NCI-H2196 (cell line): ENCODE results near the gene TEX261.

Experiments used
- DNase-seq: peaks from one replicate; lab custom pipeline; 2025; ENCODE audit not compliant: unreplicated experiment; lab: John Stamatoyannopoulos, UW

Gene TEX261

DNA sequence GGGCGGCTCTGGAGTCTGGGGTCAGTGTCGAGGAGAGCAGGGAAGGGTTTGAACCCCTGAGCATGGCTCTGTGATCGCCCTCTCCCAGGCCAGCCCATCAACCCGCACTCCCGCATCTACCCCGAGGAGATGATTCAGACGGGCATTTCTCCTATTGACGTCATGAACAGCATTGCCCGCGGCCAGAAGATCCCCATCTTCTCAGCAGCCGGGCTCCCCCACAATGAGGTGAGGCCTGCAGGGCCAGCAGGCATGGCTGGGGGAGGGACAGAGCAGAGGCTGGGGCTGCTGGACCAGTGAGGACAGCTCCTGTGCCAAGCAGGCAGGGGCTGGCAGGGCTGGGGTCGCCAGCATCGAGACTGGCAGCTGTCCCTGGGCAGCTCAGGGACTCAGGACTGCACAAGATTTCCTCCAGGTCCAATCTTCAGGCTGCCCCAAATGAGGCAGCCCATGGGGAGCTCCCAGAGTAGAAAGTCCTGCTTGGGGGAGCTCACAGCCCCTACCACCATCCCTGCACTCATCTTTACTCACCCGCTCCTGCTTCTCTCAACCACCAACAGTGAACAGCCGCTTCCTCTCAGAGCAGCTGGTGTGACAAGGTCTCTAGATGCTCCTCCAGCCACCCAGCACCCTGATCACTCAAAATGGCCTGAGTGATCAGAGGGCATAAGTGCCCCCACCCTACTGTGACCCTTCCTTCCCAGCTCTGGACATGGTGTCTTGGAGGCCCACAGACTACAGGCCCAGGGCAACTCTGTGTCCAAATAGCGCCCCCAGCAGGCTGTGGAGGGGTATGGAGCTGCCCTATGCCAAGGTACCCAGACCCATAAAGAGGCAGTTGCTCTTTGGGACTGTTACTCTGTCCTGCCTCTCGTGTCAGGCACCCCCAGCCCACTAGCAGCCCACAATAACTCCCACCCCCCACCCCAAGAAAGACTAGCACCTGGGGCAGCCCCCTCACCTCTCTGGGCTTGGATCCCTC lies 34.5 kb downstream of the TEX261 start:
- DNase-seq, result no peak

DNA sequence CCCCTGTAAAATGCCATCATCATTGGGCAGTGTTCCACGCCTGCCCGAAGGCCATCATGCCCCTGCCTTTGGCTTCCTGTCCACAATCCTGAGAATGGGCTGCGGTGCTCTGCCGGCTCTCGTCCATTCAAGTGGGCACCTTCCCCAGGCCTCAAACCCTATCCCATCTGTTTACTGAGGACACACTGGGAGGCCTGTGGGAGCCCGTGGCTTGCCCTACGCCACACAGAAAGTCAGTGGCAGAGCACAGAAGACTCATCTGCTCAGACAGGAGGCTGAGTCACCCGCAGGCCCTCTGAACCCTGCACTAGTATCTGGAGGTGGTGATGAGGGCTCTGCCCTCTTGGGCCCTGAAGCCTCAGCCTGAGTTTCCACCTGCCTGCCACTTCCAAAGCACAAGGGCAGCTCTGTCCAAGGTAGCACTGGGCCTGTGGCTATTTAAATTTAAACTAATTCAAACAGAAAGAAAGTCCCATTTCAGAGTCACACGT lies 35.4 kb downstream of the TEX261 start:
- no peak for DNase-seq

DNA sequence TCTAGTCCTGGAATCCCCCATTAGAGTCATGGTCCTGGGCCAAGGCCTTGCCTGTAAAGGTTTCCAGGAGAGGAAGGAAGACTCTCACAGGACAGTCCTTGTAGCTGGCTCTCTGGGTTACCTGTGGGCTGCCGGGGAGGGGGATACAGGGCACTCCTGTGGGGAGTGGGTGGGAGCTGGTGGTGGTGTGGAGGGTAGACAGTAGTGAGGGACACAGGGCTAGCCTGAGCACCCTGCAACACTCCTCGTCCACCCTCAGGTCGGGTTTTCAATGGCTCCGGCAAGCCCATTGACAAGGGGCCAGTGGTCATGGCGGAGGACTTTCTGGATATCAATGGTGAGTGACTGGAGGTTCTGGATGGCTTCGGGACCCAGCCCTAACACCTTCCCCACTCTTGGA lies 35.9 kb downstream of the TEX261 start:
- DNase-seq, result no peak

DNA sequence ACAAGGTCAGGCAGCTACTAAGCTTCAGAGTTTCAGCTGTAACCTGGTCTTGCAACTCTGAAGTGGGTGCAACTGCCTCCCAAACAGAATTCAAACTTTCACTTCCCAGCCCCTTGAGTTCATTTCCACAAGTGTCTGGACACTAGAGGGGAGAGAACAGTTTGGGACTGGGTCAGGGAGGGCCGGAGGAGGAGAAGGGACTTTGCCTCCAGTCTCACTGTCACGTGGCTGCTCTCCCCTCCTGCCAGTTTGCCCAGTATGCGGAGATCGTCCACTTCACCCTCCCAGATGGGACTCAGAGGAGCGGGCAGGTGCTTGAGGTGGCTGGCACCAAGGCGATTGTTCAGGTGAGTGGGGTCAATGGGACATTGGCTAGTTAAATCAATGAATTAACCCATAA lies 36.9 kb downstream of the TEX261 start:
- no peak for DNase-seq

DNA sequence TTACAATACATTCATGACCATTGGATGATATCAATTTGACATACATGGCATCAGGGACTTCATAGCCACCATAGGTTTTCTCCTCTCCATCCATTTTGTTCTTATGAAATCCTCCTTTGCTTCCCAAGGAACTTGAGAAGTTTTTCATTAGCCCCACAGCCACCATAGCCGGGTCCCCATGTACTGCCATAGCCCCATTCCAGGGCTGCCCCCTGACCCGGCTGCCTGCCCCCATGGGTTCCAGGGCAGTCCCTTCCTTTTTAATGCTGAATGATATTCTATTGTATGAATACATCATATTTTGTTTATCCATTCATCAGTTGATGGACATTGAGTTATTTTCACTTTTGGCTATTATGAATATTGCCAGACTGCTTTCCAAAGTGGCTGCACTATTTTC lies 38.5 kb downstream of the TEX261 start:
- DNase-seq, result no peak

DNA sequence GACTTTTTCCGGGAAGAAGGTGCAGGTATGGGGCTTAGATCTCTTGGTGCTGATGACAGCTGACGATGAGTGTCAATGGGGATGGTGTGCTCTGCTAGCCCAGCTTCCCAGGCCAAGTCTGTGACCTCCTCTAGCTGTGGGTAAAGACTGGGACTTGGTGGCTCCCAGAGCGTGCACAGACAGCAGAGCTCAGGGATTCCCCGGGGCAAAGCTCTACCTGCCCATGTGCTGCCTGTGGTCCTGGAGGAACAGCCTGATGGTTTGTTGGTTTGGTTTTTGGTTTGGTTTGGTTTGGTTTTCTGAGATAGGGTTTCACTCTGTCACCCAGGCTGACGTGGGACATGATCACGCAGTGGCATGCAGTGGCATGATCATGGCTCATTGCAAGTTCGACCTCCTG lies 39.8 kb downstream of the TEX261 start:
- no peak for DNase-seq

DNA sequence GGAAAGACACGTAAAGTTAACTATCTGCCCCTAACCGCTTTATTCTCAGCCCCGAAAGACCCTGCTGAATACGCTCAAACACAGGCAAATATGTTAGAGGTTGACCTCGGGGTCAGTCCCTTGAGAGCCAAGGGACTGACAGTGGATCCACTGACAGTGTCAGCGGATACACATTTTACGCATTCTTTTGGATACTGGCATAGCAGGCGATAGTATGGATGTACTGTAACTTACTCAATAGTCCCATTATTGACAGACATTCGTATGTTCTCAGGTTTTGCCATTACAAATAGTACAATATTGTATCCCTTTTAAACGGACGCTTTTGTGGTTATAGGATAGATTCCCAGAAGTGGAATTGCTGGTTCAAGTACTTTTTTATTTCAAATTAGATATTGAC lies 45.6 kb downstream of the TEX261 start:
- DNase-seq, result no peak

DNA sequence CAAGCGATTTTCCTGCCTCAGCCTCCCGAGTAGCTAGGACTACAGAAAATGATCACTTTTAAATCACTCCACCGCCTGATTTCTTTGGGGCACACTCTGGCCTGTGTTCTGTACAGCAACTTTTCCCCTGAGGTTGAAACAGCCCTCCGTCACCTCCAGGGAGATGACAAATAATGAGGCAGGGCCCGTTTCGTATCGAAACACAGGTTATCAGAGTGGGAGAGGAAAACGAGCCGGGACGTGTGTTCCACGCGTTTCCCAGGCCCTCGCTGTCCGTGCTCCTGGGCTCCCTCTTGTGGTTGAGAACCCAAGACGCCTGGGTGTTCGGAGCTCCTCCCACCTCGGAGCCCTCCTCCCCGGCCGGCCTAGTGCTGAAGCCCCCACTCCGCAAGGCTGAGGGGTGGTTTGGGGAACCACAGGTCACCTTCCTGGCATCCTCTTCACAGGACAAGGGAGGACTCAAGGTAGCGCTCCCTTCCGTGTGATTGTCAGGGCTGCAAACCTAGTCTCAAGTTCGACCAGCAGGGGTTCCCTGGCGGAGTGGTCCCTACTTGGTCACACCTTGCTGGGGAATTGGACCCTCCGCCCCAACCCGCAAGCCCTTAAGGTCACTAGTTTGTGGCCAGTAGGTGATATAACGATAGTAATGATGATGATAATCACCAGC lies 46.2 kb downstream of the TEX261 start:
- DNase-seq, result peak; percentile 65

DNA sequence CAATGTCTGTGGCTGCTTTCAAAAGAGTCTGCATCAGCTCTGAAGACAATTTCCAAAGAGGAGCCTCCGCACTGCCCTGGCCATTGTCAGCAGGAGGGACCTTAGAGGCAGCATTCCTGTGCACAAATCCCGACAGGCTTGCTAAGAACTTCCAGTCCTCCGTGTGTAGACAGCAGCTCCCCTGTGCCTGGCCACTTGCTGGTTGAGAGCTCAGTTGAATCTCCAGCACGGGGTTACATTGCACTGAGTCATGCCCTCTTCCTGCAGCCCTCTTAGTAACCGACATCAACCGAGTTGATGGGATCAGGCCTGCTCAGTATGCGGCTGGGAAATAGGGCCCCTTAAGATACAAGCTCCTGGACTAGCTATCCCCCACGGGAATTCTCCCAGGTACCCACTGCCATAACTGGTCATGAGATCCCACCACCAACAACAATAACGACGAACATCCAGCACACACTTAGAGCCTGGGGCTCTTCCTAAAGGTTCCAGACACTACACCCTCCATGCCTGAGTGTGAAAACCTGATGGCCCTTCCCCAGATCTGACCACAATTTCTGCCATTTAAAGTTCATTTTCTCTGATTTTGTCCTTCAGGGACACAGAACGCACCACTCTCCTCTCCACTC lies 47.0 kb downstream of the TEX261 start:
- DNase-seq, result no peak

DNA sequence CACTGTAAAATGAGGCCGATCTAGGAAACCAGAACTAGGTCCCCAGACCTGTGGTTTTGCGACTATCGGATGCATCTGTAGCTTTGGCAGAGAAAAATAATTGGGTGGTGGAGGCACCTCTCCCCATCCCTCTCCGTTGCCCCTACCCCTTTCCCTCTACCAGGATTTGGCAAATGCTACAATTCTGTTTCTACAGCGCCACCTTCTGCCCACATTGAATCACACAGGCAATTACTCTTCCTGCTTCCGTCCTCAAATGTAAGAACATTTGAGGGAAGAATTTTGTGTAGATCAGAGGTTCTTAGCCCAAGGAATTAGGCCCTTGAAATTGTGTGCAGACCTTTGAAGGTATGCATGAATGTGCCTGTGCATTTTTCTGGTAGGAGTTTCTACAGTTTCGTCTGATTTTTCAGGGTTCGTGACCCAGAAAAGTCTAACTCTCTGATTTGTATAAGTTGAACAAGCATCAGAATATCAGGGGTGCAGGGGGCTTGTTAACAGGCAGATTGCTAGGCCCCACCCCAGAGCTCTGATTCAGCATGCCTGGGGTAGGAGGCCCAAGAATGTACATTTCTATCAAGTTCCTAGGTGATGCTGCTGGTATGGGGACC lies 47.7 kb downstream of the TEX261 start:
- DNase-seq, result peak; percentile 34

DNA sequence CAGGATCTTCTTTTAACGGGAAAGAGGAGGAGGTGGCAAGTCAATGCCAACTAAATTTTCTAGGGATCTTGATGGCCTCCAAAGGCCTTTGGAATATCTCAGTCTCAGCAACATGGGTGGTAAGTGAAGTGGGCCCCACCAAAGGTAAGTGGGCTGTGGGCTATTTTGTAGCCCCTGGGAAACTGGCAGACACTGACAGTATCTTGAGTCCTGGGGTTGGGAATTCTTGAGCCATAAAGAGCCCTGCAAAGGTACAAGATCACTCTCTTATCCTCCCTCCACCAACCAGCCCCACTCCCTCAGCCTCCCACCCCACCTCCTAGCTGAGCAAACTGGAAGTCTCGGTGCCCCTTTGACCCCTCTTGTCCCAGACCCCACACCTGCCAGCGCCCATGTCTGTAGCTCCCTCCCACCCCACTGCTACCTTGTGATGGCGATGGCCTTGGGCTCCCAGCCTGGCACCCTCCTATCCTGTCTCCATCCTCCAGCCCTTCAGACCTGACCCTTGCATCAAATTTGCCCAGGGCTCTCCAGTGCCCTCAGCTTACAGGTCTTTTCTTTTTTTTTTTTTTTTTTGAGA lies 50.5 kb downstream of the TEX261 start:
- DNase-seq, result no peak

DNA sequence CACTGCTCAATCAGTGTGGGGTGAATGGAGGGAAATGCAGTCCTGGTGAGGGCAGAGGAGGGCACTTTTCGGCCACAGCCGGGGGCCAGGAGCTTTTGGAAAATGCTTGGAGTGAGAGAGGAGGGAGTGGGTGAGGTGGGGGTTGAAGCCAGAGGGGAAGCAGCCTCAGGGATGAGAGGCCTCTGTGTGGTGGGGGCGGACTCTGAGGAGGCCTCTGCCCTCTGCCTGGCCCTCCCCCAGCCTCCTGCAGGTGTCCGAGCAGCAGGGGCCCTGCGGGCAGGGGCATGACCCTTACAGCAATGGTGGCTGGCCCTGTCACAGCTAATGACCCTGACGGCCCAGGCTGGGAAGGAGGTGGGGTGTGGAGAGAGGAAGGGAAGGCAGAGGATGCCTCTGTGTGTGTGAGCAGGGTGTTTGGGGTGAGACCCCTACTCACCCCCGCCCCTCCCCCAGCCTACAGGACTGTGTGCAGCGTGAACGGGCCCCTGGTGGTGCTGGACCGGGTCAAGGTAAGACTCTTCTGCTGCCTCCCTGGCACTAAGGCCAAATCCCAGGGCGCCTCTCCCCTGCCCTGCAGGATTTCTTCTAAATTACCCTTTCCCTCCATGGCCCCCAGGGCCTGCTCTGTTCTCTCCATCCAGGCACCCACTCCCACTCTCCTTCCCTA lies 51.3 kb downstream of the TEX261 start:
- DNase-seq, result no peak

DNA sequence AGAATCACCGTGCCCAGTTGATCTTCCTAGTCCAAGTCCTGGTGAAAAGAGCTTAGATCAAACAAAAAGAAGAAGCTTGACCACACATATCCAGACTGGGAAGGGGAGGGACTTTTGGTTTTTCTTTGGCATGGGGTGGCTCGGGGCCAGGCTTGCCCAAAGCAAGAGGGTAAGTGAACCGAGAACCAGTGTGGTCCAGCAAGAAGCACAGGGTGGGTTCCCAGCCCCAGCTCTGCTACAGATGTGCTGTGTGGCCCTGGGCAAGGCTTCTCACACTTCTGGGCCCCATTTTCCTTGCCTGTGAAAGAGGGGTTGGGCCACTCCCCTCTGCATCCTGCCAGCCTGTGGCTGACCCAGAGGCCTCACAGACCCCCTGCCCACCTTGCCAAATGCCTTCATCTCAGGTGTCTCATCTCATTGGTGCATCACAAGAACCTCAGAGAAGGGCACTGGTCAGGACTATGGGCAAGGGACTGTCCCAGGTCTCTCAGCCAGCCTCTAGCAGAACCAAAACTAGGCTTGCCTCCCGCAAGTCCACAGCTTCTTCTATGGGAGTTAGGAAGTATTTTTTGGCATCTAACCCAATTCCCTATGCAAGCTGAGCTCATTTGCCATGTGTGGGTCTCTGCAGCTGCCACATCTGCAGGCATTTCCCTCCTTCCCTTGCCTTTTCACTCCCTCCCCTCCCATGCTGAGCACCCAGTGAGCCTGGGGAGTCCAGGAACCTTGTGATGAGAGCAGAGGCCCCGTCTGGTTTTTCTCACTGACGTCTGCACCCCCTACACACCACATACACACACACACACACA lies 52.1 kb downstream of the TEX261 start:
- no peak for DNase-seq

DNA sequence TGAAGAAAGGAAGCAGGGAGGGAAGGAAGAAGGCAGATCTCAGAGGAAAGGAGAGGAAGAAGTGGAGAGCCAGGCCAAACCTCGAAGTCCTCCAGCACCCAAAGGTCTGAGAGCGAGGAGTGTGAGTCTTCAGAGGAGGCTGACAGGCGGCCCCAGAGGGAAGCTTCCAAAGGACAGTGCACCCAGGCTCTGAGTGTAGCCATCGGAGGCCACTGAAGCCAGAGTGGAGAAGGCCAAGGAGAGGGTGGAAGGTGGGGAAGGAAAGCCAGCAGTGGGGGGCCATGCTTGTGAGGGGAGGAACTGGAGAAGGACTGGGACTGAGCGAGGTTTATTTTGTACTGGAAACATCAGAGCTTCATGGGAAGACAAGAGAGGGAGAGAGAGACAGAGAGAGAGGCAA lies 53.0 kb downstream of the TEX261 start:
- DNase-seq, result no peak

DNA sequence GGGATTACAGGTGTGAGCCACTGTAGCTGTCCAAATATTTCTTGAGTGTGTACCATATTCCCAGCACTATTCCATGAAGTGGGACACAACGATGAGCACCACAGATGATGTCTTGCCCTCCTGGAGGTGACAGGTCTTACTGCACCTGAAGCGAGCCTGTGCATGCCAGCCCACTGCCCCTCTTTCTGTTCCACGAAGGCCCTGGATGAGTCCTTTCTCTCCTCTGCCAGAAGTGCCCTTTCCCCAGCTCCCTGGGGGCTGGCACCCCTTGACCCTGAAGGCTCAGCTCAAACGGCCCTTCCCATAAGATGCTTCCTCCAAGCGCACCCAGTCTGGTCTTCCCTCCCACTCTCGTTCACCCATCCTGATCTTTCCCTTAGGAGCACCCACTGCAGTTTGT lies 53.5 kb downstream of the TEX261 start:
- no peak for DNase-seq

DNA sequence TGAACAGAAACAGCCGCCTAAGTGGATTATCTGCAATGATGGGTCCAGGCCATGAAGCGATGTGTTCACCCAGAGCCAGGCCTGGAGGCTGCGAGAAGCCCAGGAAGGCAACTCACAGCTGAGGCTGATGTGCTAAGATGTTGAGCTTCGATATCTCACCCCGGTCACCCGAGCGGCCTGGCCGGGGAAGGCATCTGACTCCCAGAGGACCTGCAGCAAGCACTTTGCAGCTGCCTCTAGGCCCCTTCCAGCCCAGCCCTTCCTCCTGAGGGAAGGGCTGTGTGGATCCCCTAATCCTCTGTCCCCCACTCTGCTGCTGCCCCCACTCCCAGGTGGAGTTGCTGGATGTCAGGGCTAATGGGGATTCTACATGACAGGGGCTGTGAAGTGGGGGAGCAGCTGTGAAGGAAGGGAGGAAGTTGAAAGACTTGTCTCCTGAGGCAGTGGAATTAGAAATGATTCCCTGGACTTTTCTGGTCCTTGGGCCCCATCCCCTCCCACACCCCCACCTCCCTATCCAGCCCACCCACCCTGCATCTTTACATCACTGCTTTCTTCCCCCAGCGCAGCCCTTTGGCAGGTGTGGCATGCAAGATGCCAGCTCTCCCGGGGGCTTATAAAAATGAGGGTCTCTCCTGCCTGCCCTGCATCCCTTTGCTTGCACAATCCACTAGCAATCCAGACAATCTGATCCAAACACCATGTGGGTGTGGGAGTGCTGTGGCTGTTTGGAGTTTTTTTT lies 54.7 kb downstream of the TEX261 start:
- DNase-seq, result no peak

DNA sequence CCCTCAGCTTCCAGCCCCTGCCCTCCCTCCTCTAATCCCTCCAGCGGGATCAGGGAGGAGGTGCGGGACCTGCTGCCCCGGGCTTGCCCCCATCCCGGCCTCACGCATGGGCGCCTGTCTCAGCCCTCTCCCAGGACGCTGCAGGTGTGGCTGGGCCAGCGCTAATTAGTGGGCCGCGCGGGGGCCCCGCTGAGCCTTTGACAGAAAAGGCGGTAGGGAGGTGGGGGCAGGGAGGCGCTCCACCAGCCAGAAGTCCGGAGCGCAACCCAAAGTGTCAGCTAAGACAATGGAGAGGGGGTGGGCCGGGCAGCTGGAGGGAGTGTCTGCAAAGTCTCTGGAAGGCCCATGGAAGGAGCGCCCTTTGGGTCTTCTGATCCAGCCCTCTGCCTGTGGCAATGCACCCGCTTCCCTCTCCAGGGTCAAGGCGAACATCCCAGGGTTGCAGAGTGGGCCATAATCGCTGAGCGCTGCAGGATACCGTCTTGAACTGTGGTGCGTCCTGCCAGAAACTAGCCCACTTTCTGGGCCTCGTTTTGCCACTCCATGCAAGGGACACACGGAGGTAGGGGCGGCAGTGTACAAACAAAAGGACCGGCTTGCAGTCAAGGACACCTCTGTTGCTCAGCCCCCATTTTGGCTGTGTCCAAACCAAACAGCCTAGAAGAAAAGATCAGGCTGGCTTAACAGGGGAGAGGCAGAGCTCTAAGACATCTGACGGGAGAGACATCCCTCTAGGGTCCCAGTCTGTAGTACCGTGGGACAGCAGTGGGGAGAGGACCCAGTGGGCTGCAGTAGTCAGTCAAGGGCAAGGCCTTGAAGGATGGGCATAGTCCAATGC lies 55.5 kb downstream of the TEX261 start:
- no peak for DNase-seq

DNA sequence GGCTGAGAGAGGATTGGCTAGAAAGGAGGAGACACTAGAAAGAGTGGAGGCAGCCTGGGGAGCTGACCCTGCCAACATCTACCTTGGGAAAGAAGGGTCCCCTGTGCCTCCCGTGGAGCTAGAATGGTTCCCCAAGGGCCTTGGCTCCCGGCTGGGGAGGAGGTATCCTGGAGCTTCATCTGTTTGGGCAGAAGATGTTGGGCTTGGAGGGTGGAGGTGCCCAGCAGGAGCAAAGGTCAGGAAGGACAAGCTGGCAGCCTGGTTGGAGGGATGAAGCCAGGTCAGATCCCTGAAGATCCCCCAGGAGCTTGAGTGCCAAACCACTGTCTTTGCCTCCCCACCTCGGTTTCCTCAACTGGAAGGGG lies 56.1 kb downstream of the TEX261 start:
- no peak for DNase-seq
